Type B pancreatic cell (in vitro differentiated cells): ENCODE measurements around the gene FRMD8. TPM values are rescaled to one million over a fixed set of nuclear protein-coding genes. Genes with fewer than 3 reads are reported as not detected.
A peak's percentile ranks its signal among the peaks of the same experiment; 100 is the strongest.

Source experiments
- DNase-seq: peaks from one replicate; pipeline ENCODE4 v3.0.0; 2021; ENCODE audit warnings: mixed read lengths; ENCODE audit not compliant: unreplicated experiment; ENCODE audit errors: extremely low spot score
- H3K27ac Mint-ChIP-seq: 2 replicates; pipeline ENCODE4 v1.8.0; 2021; ENCODE audit warnings: mild to moderate bottlenecking, mixed read lengths
- H3K27me3 Mint-ChIP-seq: 2 replicates; pipeline ENCODE4 v1.8.0; 2021; ENCODE audit warnings: mixed read lengths
- H3K36me3 Mint-ChIP-seq: 2 replicates; pipeline ENCODE4 v1.8.0; 2021; ENCODE audit warnings: mixed read lengths
- H3K4me1 Mint-ChIP-seq: one replicate; pipeline ENCODE4 v1.8.0; 2021; ENCODE audit warnings: mixed read lengths; ENCODE audit not compliant: unreplicated experiment
- H3K4me3 Mint-ChIP-seq: 2 replicates; pipeline ENCODE4 v1.8.0; 2021; ENCODE audit warnings: mild to moderate bottlenecking, mixed read lengths
- H3K9me3 Mint-ChIP-seq: 2 replicates; pipeline ENCODE4 v1.8.0; 2021; ENCODE audit warnings: mixed read lengths
- total RNA-seq: library from RNA; stranded (reverse); gene quantifications from 2 replicates; pipeline ENCODE4 v1.2.1, GENCODE V29; 2021; ENCODE audit warnings: low replicate concordance
- TF ChIP-seq, protein P1 (sequence below): fragments of 200-600 bp; sonication (generic); conservative IDR thresholded peaks from 2 replicates; pipeline ENCODE4 v1.5.0; 2021; ENCODE audit warnings: antibody characterized with exemption, mild to moderate bottlenecking

The FRMD8 gene
- total RNA-seq, 1 donor from 2014 or later = 35.0 TPM

DNA sequence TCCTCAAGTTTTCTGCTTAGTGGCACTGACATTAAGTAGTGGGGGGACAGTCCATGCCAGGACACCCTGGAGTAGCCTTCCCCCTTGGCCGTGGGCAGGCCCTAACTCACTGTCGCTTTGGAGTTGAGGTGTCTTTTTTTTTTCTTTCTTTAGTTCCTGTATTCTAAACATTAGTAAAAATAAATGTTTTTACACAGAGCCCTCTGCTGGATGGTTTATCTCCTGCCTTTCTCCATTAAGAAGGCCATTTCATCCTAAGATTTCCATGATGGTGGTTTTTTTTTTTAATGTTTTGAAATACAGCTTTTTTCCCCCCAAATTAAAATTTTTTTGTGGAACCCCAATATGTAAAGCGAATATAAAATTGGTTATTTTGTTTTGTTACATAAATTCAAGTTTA, 33.7 kb upstream of the FRMD8 start:
- Mint-ChIP-seq H3K4me1 (peaks cover 9% of the 10 kb centered on the region), H3K27me3 (peaks cover 17% of the 10 kb centered on the region), H3K9me3 (no peaks in the 10 kb centered on the region), H3K27ac (no peak overlapping the region), H3K36me3 (peaks cover 8% of the 10 kb centered on the region), H3K4me3 (no peak overlapping the region)
- DNase-seq = no peak
- TF ChIP-seq, protein P1, sequence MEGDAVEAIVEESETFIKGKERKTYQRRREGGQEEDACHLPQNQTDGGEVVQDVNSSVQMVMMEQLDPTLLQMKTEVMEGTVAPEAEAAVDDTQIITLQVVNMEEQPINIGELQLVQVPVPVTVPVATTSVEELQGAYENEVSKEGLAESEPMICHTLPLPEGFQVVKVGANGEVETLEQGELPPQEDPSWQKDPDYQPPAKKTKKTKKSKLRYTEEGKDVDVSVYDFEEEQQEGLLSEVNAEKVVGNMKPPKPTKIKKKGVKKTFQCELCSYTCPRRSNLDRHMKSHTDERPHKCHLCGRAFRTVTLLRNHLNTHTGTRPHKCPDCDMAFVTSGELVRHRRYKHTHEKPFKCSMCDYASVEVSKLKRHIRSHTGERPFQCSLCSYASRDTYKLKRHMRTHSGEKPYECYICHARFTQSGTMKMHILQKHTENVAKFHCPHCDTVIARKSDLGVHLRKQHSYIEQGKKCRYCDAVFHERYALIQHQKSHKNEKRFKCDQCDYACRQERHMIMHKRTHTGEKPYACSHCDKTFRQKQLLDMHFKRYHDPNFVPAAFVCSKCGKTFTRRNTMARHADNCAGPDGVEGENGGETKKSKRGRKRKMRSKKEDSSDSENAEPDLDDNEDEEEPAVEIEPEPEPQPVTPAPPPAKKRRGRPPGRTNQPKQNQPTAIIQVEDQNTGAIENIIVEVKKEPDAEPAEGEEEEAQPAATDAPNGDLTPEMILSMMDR = peak; percentile 67

DNA sequence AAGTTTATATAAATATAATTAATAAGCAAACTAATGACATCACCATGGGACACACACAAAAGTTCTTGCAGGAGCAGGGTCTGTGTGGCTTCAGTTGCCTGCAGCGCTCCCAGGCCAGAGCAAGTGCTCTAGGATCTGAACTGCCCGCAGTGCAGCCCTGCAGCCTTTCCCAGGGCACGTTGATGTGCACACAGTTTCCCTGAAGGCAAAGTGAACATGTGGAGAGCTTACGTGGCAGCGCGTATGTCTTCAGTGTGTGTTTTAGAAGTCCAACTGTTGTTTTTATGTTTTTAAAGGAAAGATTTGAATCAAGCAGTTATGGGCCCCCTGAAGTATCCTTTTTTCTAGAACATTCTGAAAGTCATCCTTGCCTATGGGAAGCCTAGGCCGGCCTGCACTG, 33.1 kb upstream of the FRMD8 start:
- DNase-seq = no peak
- Mint-ChIP-seq H3K4me1 (peaks cover 14% of the 10 kb centered on the region), H3K27ac (peak overlapping the region; percentile 49), H3K9me3 (no peaks in the 10 kb centered on the region), H3K4me3 (peak overlapping the region; percentile 87), H3K36me3 (peaks cover 8% of the 10 kb centered on the region), H3K27me3 (peaks cover 23% of the 10 kb centered on the region)
- TF ChIP-seq, protein P1 = no peak

DNA sequence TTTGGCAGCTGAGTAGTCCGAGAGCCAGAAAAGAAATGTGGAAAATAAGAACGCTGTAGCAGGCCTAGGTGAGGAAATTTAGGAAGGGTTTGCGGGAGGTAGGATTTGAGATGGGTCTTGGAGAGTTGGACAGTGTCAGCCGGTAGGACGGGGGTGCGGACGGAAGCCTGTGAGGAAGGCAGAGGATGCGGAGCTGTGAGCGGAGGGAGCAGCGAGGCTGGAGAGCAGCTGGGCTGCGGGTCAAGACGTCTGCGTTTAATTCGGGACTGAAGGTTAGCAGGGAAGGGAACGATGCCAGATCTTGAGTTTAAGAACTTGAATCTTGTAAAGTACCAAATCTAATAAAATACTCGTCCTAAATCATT, 32.6 kb upstream of the FRMD8 start:
- Mint-ChIP-seq H3K36me3 (peaks cover 4% of the 10 kb centered on the region), H3K4me1 (peaks cover 14% of the 10 kb centered on the region), H3K9me3 (no peaks in the 10 kb centered on the region), H3K4me3 (peak overlapping the region; percentile 87), H3K27me3 (peaks cover 23% of the 10 kb centered on the region), H3K27ac (peak overlapping the region; percentile 49)
- DNase-seq = no peak
- TF ChIP-seq, protein P1 = no peak

DNA sequence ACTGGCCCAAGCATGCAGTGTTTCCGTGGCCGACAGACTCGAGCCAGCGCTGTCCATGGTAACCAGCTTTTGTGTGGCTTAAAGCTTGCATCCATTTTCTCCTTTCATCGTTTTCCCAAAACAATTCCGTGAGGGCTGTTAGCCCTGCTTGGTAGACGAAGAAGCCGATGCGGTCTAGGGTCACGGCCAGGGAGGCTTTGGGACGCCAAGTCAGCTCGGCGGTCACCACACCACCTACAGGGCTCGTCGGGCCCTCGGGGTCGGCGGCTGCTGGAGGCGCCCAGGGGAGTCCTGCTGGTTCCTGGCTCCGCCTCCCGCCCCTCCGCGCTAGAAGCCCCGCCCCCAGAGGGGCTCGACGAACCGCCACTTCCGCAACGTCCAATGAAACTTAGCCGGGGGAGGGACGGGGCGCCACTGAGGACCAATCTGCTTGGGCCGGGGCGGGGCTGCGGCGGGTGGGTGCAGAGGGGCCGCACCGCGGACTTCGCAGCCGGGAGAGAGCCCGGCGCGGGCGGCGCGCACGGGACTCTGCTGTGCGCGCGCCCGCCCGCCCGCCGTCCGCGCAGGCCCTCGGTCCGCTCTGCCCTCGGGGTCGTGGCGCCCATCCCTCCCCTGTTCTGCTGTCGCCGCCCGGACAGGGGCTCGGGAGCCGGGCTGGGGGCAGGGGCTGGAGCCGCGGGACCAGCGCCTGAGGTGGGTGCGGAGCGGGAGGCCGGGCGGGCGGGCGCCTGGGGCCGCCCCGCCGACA, 32.0 kb upstream of the FRMD8 start, which contains the start of gene TIGD3:
TIGD3 (plus strand) TSS at position 487 of the 748 bp plus-strand sequence. CDS start 1,058 bp downstream, outside the sequence.
- TF ChIP-seq, protein P1 = peak; percentile 13
- peak; percentile 96 for DNase-seq
- Mint-ChIP-seq H3K4me3 (peak within 1 kb of the TSS; percentile 89), H3K4me1 (peaks cover 14% of the 10 kb centered on the region), H3K9me3 (no peaks in the 10 kb centered on the region), H3K36me3 (peaks cover 3% of the 10 kb centered on the region), H3K27ac (peak within 1 kb of the TSS; percentile 50), H3K27me3 (peaks cover 23% of the 10 kb centered on the region)

DNA sequence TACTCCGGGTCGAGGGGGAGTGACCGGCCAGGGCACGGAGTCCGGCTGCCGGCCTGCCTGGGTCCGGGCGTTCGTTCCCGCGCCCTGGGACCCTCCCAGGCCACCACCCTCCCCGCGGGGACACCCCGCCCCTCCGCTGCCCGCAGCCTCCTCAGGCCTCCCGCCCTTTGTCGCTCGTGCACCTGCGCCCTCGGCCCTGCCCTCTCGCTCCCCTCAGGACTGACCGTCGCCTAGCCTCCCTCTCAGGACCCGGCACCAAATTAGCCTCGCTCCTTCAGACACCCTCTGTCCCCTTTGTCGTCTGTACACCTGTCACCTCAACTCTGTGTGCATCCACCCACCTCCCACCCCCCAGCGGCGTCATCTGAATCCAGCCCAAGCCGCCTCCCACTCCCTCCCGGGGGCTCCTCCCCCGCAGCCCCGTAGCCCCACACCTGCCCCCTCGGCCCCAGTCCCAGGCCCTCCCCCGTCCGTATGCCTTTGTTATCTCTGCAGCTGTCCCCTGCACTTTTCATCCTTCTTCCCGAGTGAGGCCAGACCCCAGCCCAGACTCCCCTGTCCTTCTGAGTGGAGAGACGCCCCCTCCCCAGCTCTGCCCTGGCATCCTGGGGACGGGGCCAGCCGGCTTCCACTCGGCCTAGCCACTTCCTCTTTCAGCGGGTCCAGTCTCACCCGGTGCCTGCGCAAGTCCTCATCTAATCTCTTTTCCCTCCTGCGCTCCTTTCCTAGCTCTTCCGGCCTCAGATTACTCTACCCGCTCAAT, 31.2 kb upstream of the FRMD8 start:
- Mint-ChIP-seq H3K4me3 (peak overlapping the region; percentile 89), H3K4me1 (peaks cover 14% of the 10 kb centered on the region)

More for the DNA sequence above, 31.2 kb upstream of the FRMD8 start:
- no peak for DNase-seq
- TF ChIP-seq, protein P1 = no peak
- Mint-ChIP-seq H3K36me3 (peaks cover 3% of the 10 kb centered on the region), H3K27ac (peak overlapping the region; percentile 50), H3K27me3 (peaks cover 23% of the 10 kb centered on the region), H3K9me3 (no peaks in the 10 kb centered on the region)
